Neural progenitor cell (in vitro differentiated cells): Measurements from ENCODE around the gene AEBP1. TPM values are rescaled to one million over a fixed set of nuclear protein-coding genes. Genes with fewer than 3 reads are reported as not detected.

Experiments used
- DNase-seq: peaks from one replicate; pipeline ENCODE4 v3.0.0-alpha.2; 2016; ENCODE audit warnings: low spot score
- H2AFZ ChIP-seq: fragments of 200-600 bp; sonication (generic); replicated peaks from 2 replicates; pipeline ENCODE4 v1.6.1; 2016; ENCODE audit warnings: antibody characterized with exemption
- H3F3A ChIP-seq: fragments of 200-600 bp; sonication (generic); 2 replicates; pipeline ENCODE4 v1.6.1; 2016; ENCODE audit warnings: antibody characterized with exemption, low read depth
- H3K27ac ChIP-seq: fragments of 200-600 bp; sonication (generic); 2 replicates; pipeline ENCODE4 v1.5.1; 2016; ENCODE audit warnings: mild to moderate bottlenecking
- H3K27me3 ChIP-seq: fragments of 200-600 bp; sonication (generic); 2 replicates; pipeline ENCODE4 v1.6.1; 2016; ENCODE audit warnings: mild to moderate bottlenecking, moderate library complexity
- H3K36me3 ChIP-seq: fragments of 200-600 bp; sonication (generic); 2 replicates; pipeline ENCODE4 v1.5.1; 2016
- H3K4me1 ChIP-seq: fragments of 200-600 bp; sonication (generic); 2 replicates; pipeline ENCODE4 v1.6.1; 2016; ENCODE audit warnings: mixed run types
- H3K4me2 ChIP-seq: fragments of 200-600 bp; sonication (generic); 2 replicates; pipeline ENCODE4 v1.6.1; 2016
- H3K4me3 ChIP-seq: fragments of 200-600 bp; sonication (generic); 2 replicates; pipeline ENCODE4 v1.5.1; 2016
- H3K79me2 ChIP-seq: fragments of 200-600 bp; sonication (generic); 2 replicates; pipeline ENCODE4 v1.6.1; 2016; ENCODE audit warnings: low read depth
- H3K9ac ChIP-seq: fragments of 200-600 bp; sonication (generic); 2 replicates; pipeline ENCODE4 v1.6.1; 2016
- H3K9me3 ChIP-seq: fragments of 200-600 bp; sonication (generic); 2 replicates; pipeline ENCODE4 v1.5.1; 2016; ENCODE audit warnings: low read depth
- H4K20me1 ChIP-seq: fragments of 200-600 bp; sonication (generic); 2 replicates; pipeline ENCODE4 v1.6.1; 2016; ENCODE audit warnings: low read depth
- H3K27ac Mint-ChIP-seq: 3 replicates; pipeline ENCODE4 v1.8.0; 2021; ENCODE audit warnings: mixed read lengths
- H3K27me3 Mint-ChIP-seq: 2 replicates; pipeline ENCODE4 v1.8.0; 2022; ENCODE audit warnings: low read depth, mild to moderate bottlenecking, inconsistent platforms, moderate library complexity, mixed read lengths; ENCODE audit not compliant: insufficient read depth
- H3K36me3 Mint-ChIP-seq: 3 replicates; pipeline ENCODE4 v1.8.0; 2021; ENCODE audit warnings: mixed read lengths
- H3K4me1 Mint-ChIP-seq: 3 replicates; pipeline ENCODE4 v1.8.0; 2021; ENCODE audit warnings: mixed read lengths
- H3K4me3 Mint-ChIP-seq: 3 replicates; pipeline ENCODE4 v1.8.0; 2021; ENCODE audit warnings: mild to moderate bottlenecking, moderate library complexity, mixed read lengths
- H3K9me3 Mint-ChIP-seq: 3 replicates; pipeline ENCODE4 v1.8.0; 2020; ENCODE audit warnings: mixed read lengths
- EZH2 ChIP-seq: fragments of 200-600 bp; sonication (generic); IDR thresholded peaks from 2 replicates; pipeline ENCODE4 v1.6.1; 2017; ENCODE audit warnings: antibody characterized with exemption, mild to moderate bottlenecking, moderate library complexity
- EZH2phosphoT487 ChIP-seq: fragments of 200-600 bp; sonication (generic); IDR thresholded peaks from 2 replicates; pipeline ENCODE4 v1.6.1; 2017; ENCODE audit warnings: antibody characterized with exemption
- total RNA-seq: library from RNA; depleted of rRNA; stranded (reverse); fragments of >200 nt; gene quantifications from 2 replicates; pipeline ENCODE4 v1.2.3, GENCODE V29; 2015; ENCODE audit warnings: low replicate concordance
- TF ChIP-seq, protein P1 (sequence below): fragments of 200-600 bp; sonication (generic); IDR thresholded peaks from 2 replicates; pipeline ENCODE4 v1.5.1; 2017; ENCODE audit warnings: antibody characterized with exemption, mild to moderate bottlenecking

Gene AEBP1
- total RNA-seq, 1 donor from 2014 or later: 4.5 TPM

DNA sequence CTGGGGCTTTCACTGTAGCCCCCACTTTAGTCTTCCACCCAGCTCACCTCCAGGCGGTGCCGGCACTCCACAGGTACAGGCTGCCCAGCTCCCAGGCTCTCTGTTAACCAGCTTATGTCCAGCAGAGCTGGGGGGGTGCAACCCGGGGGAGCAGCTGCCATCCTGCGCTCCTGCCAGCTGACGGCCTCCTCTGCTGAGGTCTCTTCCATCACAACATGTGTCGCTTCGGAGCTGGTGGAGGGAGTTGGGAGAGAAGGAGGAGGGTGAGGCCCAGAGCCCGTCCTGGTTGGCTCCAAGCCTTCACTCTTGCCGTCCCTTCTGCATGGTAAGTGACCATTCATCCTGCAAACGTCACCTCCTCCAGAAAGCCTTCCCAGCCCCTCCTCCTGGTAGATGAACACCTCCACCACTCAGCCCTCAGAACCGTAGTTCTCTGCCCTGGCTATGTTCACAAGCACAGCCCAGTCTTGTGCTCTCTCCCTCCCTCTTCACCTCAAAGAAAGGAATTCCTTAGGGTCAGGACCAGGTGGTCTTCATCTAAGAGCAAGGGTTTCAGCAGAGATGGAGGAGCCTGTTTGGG, 23.4 kb upstream of the AEBP1 start:
- H3K9ac ChIP-seq: no peak overlapping the region

DNA sequence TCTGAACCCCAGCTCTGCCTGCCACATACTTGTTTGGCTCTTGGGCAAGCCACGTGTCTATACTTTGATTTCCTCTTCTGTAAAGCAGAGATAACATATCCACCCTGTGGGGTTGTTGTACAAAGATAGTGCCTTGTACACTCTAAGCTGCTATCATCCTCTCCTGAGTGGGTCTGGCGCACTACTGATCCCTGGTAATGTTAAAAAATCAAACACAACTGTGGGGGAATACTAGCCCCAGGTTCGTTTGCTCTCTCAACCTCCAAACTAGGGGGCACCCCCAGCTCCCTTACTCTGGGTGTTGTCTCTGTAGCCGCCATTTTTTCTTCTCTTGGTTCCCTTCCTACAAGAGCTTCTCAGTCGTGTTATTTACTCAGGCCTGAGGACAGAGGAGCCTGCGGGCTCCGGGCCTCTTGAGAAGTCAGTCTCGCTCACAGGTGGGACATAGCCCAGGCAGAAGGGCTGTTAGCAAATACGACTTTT, 22.8 kb upstream of the AEBP1 start:
- Mint-ChIP-seq H3K36me3 (peaks cover 7% of the 10 kb centered on the region), H3K27me3 (peaks cover 2% of the 10 kb centered on the region), H3K4me3 (peak overlapping the region; percentile 92), H3K27ac (no peak overlapping the region), H3K9me3 (no peaks in the 10 kb centered on the region), H3K4me1 (peaks cover 7% of the 10 kb centered on the region)
- no peak for DNase-seq
- Histone ChIP-seq H3K9me3 (no peaks in the 10 kb centered on the region), H3K27me3 (peaks cover 18% of the 10 kb centered on the region), H4K20me1 (no peaks in the 10 kb centered on the region), H3K79me2 (peaks cover 7% of the 10 kb centered on the region), H2AFZ (no peak overlapping the region), H3K4me1 (no peaks in the 10 kb centered on the region), H3K9ac (no peak overlapping the region), H3F3A (peaks cover 7% of the 10 kb centered on the region), H3K36me3 (no peaks in the 10 kb centered on the region), H3K4me2 (peak overlapping the region; percentile 93), H3K27ac (no peak overlapping the region), H3K4me3 (peak overlapping the region; percentile 78)
- TF ChIP-seq, protein P1, sequence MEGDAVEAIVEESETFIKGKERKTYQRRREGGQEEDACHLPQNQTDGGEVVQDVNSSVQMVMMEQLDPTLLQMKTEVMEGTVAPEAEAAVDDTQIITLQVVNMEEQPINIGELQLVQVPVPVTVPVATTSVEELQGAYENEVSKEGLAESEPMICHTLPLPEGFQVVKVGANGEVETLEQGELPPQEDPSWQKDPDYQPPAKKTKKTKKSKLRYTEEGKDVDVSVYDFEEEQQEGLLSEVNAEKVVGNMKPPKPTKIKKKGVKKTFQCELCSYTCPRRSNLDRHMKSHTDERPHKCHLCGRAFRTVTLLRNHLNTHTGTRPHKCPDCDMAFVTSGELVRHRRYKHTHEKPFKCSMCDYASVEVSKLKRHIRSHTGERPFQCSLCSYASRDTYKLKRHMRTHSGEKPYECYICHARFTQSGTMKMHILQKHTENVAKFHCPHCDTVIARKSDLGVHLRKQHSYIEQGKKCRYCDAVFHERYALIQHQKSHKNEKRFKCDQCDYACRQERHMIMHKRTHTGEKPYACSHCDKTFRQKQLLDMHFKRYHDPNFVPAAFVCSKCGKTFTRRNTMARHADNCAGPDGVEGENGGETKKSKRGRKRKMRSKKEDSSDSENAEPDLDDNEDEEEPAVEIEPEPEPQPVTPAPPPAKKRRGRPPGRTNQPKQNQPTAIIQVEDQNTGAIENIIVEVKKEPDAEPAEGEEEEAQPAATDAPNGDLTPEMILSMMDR: no peak
- no peak for TF ChIP-seq EZH2phosphoT487
- no peak for TF ChIP-seq EZH2

More for the DNA sequence above, 23.4 kb upstream of the AEBP1 start:
- Histone ChIP-seq H3K4me2 (peak overlapping the region; percentile 93), H3K9me3 (no peaks in the 10 kb centered on the region), H3K36me3 (no peaks in the 10 kb centered on the region), H3K4me3 (no peak overlapping the region), H3K27ac (no peak overlapping the region), H3F3A (peaks cover 7% of the 10 kb centered on the region), H3K79me2 (peaks cover 7% of the 10 kb centered on the region), H2AFZ (no peak overlapping the region), H3K27me3 (peaks cover 18% of the 10 kb centered on the region), H4K20me1 (no peaks in the 10 kb centered on the region), H3K4me1 (no peaks in the 10 kb centered on the region)
- TF ChIP-seq, protein P1: no peak
- TF ChIP-seq EZH2phosphoT487: no peak
- TF ChIP-seq EZH2: no peak
- Mint-ChIP-seq H3K4me1 (peaks cover 7% of the 10 kb centered on the region), H3K36me3 (peaks cover 7% of the 10 kb centered on the region), H3K27ac (no peak overlapping the region), H3K27me3 (peaks cover 2% of the 10 kb centered on the region), H3K4me3 (peak overlapping the region; percentile 92), H3K9me3 (no peaks in the 10 kb centered on the region)
- DNase-seq: no peak

DNA sequence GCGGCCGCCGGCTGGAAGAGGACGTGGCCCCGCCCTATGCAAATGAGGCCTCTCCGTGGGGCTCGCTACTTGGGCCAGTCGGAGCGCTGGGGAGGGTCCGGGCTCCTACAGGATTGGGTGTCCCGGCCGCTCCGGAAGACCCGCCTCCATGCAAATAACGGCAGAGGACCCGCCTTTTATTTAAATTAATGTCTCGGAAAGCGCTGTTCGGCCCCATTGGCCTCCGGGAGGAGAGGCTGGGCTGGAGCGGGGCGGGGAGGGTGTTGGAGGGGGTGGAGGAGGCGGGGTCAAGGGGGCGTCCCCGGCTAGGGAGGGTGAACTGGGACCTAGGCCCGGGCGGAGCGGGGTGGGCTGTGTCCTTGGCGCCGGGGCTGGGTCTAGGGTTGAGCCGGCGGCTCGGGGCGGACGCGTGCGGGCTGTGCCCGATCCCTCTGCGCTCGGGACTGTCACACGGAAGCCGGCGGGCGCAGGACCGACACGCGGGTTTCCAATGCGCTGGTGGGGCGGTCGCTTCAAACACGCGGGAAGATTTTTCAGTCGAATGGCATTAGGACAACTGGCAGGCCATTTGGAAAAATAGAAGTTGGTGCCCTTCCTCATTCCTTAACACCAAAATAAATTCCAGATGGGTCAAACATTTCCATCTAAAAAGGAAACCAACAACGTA, 21.5 kb upstream of the AEBP1 start:
- H3F3A ChIP-seq: peaks cover 7% of the 10 kb centered on the region
- no peaks in the 10 kb centered on the region for H4K20me1 ChIP-seq
- no peaks in the 10 kb centered on the region for H3K36me3 ChIP-seq
- H3K9ac ChIP-seq: no peak overlapping the region
- H3K27ac ChIP-seq: no peak overlapping the region
- H3K27ac Mint-ChIP-seq: no peak overlapping the region
- peak overlapping the region; percentile 75 for H2AFZ ChIP-seq
- peaks cover 7% of the 10 kb centered on the region for H3K4me1 Mint-ChIP-seq
- H3K9me3 Mint-ChIP-seq: no peaks in the 10 kb centered on the region
- DNase-seq: peak; percentile 99
- TF ChIP-seq, protein P1: no peak
- TF ChIP-seq EZH2phosphoT487 (no peak), EZH2 (no peak)
- no peaks in the 10 kb centered on the region for H3K9me3 ChIP-seq
- H3K27me3 ChIP-seq: peaks cover 18% of the 10 kb centered on the region
- peaks cover 7% of the 10 kb centered on the region for H3K79me2 ChIP-seq
- peaks cover 2% of the 10 kb centered on the region for H3K27me3 Mint-ChIP-seq
- peak overlapping the region; percentile 75 for H3K4me2 ChIP-seq
- peak overlapping the region; percentile 78 for H3K4me3 ChIP-seq
- peak overlapping the region; percentile 92 for H3K4me3 Mint-ChIP-seq
- peaks cover 7% of the 10 kb centered on the region for H3K36me3 Mint-ChIP-seq
- no peaks in the 10 kb centered on the region for H3K4me1 ChIP-seq
